SK-N-MC (cell line): ENCODE measurements around the gene ABI3BP.
A peak's percentile ranks its signal among the peaks of the same experiment; 100 is the strongest.

Experiments used
- DNase-seq: peaks from one replicate; pipeline ENCODE4 v3.0.0-alpha.2; 2011; ENCODE audit warnings: low read depth, low spot score
- H3K27ac ChIP-seq: fragments of 200-600 bp; sonication (generic); 2 replicates; pipeline ENCODE4 v1.5.1; 2016; ENCODE audit warnings: mixed run types
- H3K36me3 ChIP-seq: fragments of 200-600 bp; sonication (generic); 2 replicates; pipeline ENCODE4 v1.6.1; 2017; ENCODE audit warnings: antibody characterized with exemption, low read length, mixed read lengths; ENCODE audit not compliant: insufficient read depth
- H3K4me3 ChIP-seq: fragments of 200-600 bp; sonication (generic); 2 replicates; pipeline ENCODE4 v1.5.1; 2016
- H3K9ac ChIP-seq: fragments of 200-600 bp; sonication (generic); 2 replicates; pipeline ENCODE4 v1.8.0; 2017; ENCODE audit warnings: mixed run types, mixed read lengths; ENCODE audit not compliant: insufficient read length
- H3K9me3 ChIP-seq: fragments of 200-600 bp; sonication (generic); 2 replicates; pipeline ENCODE4 v1.6.1; 2017; ENCODE audit warnings: low read depth, mild to moderate bottlenecking, antibody characterized with exemption, low read length, moderate library complexity, mixed read lengths
- EZH2 ChIP-seq: fragments of 200-600 bp; sonication (generic); IDR thresholded peaks from one replicate; pipeline ENCODE4 v1.6.1; 2017; ENCODE audit warnings: antibody characterized with exemption
- FOXP2 ChIP-seq: optimal IDR thresholded peaks from 2 replicates; pipeline ENCODE3; 2011; ENCODE audit warnings: mild to moderate bottlenecking, moderate library complexity; ENCODE audit not compliant: insufficient read depth; ENCODE audit errors: extremely low read length, control extremely low read depth
- POLR2AphosphoS5 ChIP-seq: IDR thresholded peaks from 2 replicates; pipeline ENCODE4 v1.6.1; 2012; ENCODE audit warnings: mild to moderate bottlenecking, low read depth, low read length, borderline replicate concordance

Gene ABI3BP

DNA sequence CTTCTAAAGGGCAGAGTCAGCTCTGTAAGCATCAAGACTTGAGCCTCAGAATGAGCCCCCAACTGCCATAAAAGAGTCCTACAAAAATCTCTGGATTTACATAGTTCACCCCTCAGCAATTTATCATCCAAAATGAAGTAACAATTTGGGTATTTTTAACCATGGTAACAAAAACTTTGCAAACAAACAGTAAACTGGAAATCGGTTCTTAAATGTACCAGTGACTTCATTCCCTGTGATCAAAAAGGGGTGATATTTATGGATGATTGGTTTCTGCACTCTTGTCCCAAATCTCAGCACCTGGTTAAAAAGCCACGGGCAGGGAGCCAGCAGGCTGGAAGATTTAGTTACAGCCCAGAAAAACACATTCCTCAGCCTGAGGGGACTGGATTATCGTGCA is 210.3 kb downstream of the ABI3BP start:
- Histone ChIP-seq H3K9ac (no peak overlapping the region), H3K27ac (peak overlapping the region; percentile 23; the same call in 1 of the 2 replicates)
- no peak for DNase-seq

DNA sequence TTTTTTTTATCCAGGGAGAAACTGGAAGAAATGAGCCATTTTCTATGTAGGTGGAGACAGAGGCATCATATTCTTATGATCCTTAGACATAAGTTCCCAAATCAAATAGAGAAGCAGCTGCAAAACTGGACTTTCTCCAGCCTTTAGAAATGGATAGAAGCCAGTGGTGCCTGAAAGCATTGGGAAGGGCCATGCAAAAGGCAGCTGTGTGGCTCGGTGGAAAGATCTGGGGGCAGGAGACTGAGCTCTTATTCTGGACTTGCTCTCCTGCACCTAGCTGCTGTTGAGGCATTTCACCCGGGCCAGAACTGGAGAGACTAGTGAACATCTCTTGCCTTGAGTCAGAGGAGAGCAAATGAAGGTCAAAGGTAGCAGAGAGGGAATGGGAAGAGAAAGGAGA is 210.9 kb downstream of the ABI3BP start:
- Histone ChIP-seq H3K36me3 (no peaks in the 10 kb centered on the region), H3K27ac (no peak overlapping the region), H3K9ac (no peak overlapping the region), H3K4me3 (no peak overlapping the region), H3K9me3 (peaks cover 4% of the 10 kb centered on the region; the same call in 1 of the 2 replicates)
- TF ChIP-seq POLR2AphosphoS5 (no peak), EZH2 (no peak), FOXP2 (no peak)
- DNase-seq, result no peak

More for the DNA sequence above, 210.3 kb downstream of the ABI3BP start:
- no peaks in the 10 kb centered on the region for H3K36me3 ChIP-seq
- no peak overlapping the region for H3K4me3 ChIP-seq
- H3K9me3 ChIP-seq, result peaks cover 6% of the 10 kb centered on the region; the same call in 1 of the 2 replicates
- no peak for TF ChIP-seq POLR2AphosphoS5
- TF ChIP-seq FOXP2, result no peak
- TF ChIP-seq EZH2, result no peak

DNA sequence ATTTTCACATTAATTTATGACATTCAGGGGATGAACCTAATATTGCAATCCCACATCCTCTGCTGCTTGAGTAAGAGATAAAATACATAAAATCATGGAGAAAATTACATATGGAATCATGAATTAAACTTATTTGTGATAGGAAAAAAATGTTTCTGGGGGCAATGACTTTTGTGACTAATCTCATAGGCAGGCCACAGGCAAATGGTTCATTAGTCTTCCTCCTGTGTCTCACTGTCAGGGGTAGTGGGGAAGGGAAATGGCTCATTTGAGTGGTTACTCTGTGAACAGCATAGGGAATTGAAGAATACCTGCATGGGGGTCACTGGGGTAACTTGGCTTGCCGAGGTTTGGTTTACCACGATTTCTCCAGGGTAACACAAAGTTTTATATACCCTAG is 211.9 kb downstream of the ABI3BP start:
- no peak for DNase-seq
- no peak overlapping the region for H3K9ac ChIP-seq
- H3K36me3 ChIP-seq, result no peaks in the 10 kb centered on the region
- no peaks in the 10 kb centered on the region; the same call in 1 of the 2 replicates for H3K9me3 ChIP-seq
- TF ChIP-seq EZH2 (no peak), POLR2AphosphoS5 (no peak), FOXP2 (no peak)
- no peak overlapping the region for H3K27ac ChIP-seq
- no peak overlapping the region for H3K4me3 ChIP-seq

DNA sequence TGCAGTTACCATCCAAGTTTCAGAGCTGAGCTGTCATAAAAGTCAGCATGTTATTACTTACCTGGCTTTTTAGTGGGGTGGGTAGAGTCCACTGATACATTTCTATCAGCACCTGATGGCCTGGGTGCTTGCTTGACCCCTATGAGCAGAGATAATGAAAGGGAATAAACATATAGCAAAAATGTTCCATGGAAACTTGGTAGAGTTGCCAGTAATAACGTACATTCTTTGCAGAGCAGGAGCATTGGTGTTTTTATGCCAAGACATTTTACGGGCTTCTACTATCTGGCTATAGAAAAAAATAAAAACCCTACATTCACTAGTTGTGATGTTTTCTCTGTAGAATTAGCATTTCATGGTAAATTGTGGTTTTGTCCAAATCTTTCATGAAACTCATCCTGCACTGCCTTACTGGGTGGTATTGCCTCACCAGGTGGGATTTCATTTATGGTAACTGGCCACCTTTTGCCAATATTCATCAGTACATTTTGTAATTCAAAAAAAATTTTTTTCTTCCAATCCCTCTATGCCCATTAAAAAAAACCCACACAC is 213.1 kb downstream of the ABI3BP start:
- H3K4me3 ChIP-seq, result no peak overlapping the region
- no peak overlapping the region for H3K27ac ChIP-seq
- H3K9ac ChIP-seq, result no peak overlapping the region
- no peak for DNase-seq
- TF ChIP-seq FOXP2, result no peak
- no peak for TF ChIP-seq EZH2
- TF ChIP-seq POLR2AphosphoS5, result no peak
- no peaks in the 10 kb centered on the region for H3K36me3 ChIP-seq
- no peaks in the 10 kb centered on the region; the same call in 1 of the 2 replicates for H3K9me3 ChIP-seq

DNA sequence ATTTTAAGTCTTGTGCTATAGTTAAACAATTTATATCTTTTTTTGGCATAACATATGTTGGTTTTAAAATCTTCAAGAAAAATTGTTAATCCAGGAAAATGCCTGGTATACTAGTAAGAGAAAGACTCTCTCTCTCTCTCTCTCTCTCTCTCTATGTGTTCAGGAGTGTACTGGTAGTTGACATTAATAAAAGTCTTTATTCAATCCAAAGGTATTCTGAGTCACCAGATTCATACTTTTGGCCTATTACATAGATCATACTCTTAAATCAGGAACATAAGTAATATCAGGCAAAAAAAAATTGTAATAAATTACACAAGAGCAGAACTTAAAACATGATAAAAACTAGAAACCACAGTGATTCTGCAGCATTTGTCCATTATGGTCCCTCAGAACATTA is 213.7 kb downstream of the ABI3BP start:
- H3K4me3 ChIP-seq, result no peak overlapping the region
- H3K9ac ChIP-seq, result no peak overlapping the region
- no peak overlapping the region for H3K27ac ChIP-seq
- TF ChIP-seq POLR2AphosphoS5, result no peak
- no peak for TF ChIP-seq FOXP2
- TF ChIP-seq EZH2, result no peak
- no peaks in the 10 kb centered on the region for H3K36me3 ChIP-seq
- no peak for DNase-seq
- no peaks in the 10 kb centered on the region; the same call in 1 of the 2 replicates for H3K9me3 ChIP-seq

DNA sequence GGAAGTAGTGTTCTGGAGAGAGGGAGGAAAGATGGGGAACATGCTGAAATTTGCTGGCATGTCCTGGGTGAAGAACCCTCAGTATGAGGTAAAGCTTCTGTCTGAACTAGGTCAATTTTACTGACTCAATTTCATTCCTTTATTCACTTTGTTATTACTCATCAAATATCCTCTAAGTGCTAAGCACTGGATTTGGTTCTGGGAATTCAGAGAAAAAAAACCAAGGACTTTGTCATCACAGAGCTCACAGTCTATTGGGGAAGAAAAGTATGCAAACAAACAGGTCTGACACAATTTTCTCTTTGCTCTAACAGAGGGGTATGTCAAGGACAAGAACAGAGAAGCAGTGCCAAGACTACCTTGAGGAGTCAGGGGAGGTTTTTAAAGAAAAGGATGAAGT is 215.9 kb downstream of the ABI3BP start:
- Histone ChIP-seq H3K9me3 (no peaks in the 10 kb centered on the region), H3K4me3 (no peak overlapping the region), H3K27ac (no peak overlapping the region), H3K36me3 (no peaks in the 10 kb centered on the region), H3K9ac (no peak overlapping the region)
- TF ChIP-seq FOXP2 (no peak), EZH2 (no peak), POLR2AphosphoS5 (no peak)
- DNase-seq, result no peak

DNA sequence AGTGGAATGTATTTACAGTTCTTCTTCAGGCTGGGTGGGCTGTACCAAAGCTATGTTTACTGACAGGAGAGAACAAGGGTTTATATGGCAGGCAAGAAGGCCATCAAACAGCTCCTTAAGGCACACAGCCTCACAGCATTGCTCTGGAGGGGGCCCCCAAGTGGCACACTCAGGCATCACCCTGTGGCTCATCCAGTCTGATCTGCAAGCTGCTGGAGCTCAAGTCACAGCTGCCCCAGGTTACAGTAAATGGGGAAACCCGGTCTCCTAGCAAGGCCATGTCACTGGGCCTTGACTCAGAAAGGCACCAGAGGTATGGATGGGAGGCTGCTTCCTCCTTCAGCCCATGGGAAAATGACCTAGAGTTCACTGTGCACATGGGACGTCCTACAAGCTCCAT is 216.5 kb downstream of the ABI3BP start:
- H3K4me3 ChIP-seq, result no peak overlapping the region
- no peak overlapping the region for H3K9ac ChIP-seq
- H3K27ac ChIP-seq, result no peak overlapping the region
- no peak for TF ChIP-seq POLR2AphosphoS5
- TF ChIP-seq FOXP2, result no peak
- no peak for TF ChIP-seq EZH2
- H3K36me3 ChIP-seq, result no peaks in the 10 kb centered on the region
- H3K9me3 ChIP-seq, result no peaks in the 10 kb centered on the region
- no peak for DNase-seq

DNA sequence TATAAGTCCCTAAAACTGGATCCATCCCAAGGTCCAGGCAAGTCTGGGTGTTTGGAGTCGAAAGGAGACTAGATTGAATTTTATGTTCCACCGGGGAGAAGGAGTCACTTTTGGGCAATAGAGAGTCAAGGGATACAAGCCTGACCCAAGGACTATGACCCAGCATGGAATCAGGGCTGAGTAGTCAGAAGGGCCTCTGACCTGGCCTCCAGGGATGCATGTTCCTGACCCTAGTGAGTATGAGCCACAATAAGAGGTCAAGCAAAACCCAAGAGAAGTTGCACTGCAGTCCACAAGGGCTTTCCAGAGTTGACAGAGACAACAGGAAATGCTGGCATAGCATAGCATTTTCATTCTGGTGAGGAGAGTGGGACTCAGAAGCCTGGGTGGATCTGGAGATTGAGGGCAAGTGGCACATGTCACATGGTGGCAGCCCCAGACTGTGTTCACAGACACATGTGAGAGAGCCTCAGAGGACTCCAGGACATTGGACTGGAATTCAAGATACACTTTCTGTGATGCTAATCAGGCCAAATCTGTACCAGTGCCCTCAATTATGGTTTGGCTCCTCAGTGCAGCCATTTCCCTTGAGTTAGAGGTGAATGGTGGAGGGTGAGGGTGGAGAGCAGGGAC is 217.0 kb downstream of the ABI3BP start:
- no peak overlapping the region for H3K9ac ChIP-seq
- no peaks in the 10 kb centered on the region for H3K36me3 ChIP-seq
- H3K9me3 ChIP-seq, result no peaks in the 10 kb centered on the region
- TF ChIP-seq EZH2, result no peak
- TF ChIP-seq POLR2AphosphoS5, result no peak
- no peak for TF ChIP-seq FOXP2
- H3K4me3 ChIP-seq, result no peak overlapping the region
- H3K27ac ChIP-seq, result no peak overlapping the region
- DNase-seq, result no peak

DNA sequence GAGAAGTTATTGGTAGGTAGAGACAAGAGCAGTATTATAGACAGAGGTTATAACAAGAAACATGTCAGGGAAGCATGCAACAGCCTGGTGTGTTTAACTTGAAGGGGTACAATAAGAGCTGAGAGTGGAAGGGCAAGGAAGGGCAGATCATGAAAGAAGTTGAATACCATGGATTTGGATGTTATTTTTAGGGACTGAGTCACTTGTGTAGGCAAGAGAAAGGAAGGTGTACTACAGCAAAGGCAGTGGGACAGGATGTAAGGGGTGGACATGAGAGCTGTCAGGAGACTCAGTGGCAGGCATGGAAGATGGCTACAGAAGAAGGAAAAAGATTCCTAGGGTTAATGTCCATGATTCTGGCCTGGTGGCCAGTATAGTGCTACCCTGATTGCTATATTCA is 217.6 kb downstream of the ABI3BP start:
- Histone ChIP-seq H3K4me3 (no peak overlapping the region), H3K9ac (no peak overlapping the region), H3K9me3 (no peaks in the 10 kb centered on the region), H3K27ac (no peak overlapping the region), H3K36me3 (no peaks in the 10 kb centered on the region)
- no peak for DNase-seq
- TF ChIP-seq EZH2 (no peak), POLR2AphosphoS5 (no peak), FOXP2 (no peak)
